Mammary epithelial cell (primary cell): ENCODE measurements around the gene AHRR.

Experiments used
- EZH2 ChIP-seq: IDR thresholded peaks from 2 replicates; pipeline ENCODE4 v1.6.1; 2012; ENCODE audit warnings: low read length, inconsistent platforms, borderline replicate concordance
- TF ChIP-seq, protein P1 (sequence below), 2 donors: IDR thresholded peaks in 1 of 2; conservative IDR thresholded peaks in 1 of 2; 2 replicates each; pipeline ENCODE4 v1.5.1; 2011 to 2012; ENCODE audit warnings: inconsistent platforms in 2 of 2, low read length in 2 of 2, mild to moderate bottlenecking in 2 of 2, control low read depth in 1 of 2, low read depth in 1 of 2; ENCODE audit not compliant: insufficient read depth in 1 of 2; ENCODE audit errors: extremely low read depth in 1 of 2

DNA sequence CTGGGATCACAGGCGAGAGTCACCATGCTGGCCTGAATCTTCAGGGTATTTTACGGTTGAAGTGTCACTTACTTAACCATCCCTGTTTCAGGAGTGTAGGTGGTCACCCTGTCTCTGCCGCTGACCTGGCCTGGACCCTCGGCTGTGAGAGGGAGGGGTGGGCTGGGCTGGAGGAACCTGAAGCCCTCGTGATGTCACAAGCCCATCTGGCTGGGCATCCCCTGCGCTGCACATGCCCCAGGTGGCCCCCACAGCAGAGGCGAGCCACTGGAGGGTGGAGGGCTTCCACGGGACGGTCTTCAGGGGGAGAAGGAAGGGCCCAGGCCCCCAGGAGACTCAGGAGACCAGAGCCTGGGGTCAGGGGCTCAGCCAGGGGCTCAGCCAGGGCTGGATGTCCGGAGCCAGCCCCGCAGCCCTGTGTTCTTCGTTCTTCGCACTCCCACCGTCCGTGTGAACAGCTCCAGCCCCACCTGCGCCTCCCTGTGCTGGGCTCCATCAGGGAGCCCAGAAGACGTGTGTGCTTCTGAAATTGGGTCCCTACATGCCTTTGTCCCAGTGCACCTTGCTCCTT lies 7.6 kb upstream of the AHRR start:
- TF ChIP-seq, protein P1, sequence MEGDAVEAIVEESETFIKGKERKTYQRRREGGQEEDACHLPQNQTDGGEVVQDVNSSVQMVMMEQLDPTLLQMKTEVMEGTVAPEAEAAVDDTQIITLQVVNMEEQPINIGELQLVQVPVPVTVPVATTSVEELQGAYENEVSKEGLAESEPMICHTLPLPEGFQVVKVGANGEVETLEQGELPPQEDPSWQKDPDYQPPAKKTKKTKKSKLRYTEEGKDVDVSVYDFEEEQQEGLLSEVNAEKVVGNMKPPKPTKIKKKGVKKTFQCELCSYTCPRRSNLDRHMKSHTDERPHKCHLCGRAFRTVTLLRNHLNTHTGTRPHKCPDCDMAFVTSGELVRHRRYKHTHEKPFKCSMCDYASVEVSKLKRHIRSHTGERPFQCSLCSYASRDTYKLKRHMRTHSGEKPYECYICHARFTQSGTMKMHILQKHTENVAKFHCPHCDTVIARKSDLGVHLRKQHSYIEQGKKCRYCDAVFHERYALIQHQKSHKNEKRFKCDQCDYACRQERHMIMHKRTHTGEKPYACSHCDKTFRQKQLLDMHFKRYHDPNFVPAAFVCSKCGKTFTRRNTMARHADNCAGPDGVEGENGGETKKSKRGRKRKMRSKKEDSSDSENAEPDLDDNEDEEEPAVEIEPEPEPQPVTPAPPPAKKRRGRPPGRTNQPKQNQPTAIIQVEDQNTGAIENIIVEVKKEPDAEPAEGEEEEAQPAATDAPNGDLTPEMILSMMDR (conservative IDR thresholded peaks at IDR 0.05 in 1 of 2, IDR thresholded peaks at IDR 0.05 in 1 of 2; ENCODE audit: extremely low read depth in 1 of 2, insufficient read depth in 1 of 2, low read depth in 1 of 2, low read length in 2 of 2) = no peak
- TF ChIP-seq EZH2 = no peak
